Measurements from ENCODE around the gene DOCK3. TPM values are rescaled to one million over a fixed set of nuclear protein-coding genes. Genes with fewer than 3 reads are reported as not detected.
A peak's percentile ranks its signal among the peaks of the same experiment; 100 is the strongest.

Gene DOCK3
- total and polyA plus RNA-seq, 2 donors = 0.66 to 1.7 TPM

- Histone ChIP-seq H3K4me3 (ENCODE audit: low read depth, low read length) (no peak overlapping the region), H3K4me1 (ENCODE audit: insufficient read depth) (no peaks in the 10 kb centered on the region), H3K27ac (ENCODE audit: low read depth) (no peak overlapping the region), H3K36me3 (ENCODE audit: insufficient read depth) (no peaks in the 10 kb centered on the region)
- DNase-seq (ENCODE audit: extremely low spot score) = no peak
- 72% methylated on average over 1 of the region's 1 CpG for WGBS
Observed at GRCh38 chr3:51337666-51338065, 662.9 kb downstream of the DOCK3 start.

GRCh38 chr3:51338632-51339031, 663.9 kb downstream of the DOCK3 start:
- 81% methylated on average over 3 of the region's 3 CpGs for WGBS
- no peak overlapping the region for H3K27ac ChIP-seq (ENCODE audit: low read depth)
- DNase-seq (ENCODE audit: extremely low spot score) = no peak
- H3K4me1 ChIP-seq (ENCODE audit: insufficient read depth) = no peaks in the 10 kb centered on the region
- H3K36me3 ChIP-seq (ENCODE audit: insufficient read depth) = no peaks in the 10 kb centered on the region
- H3K4me3 ChIP-seq (ENCODE audit: low read depth, low read length) = no peak overlapping the region

GRCh38 chr3:51340013-51340829, 665.5 kb downstream of the DOCK3 start:
- WGBS = 42% methylated on average over 4 of the region's 4 CpGs

GRCh38 chr3:51340989-51341636, 666.4 kb downstream of the DOCK3 start:
- Histone ChIP-seq H3K36me3 (ENCODE audit: insufficient read depth) (no peaks in the 10 kb centered on the region), H3K4me1 (ENCODE audit: insufficient read depth) (no peaks in the 10 kb centered on the region), H3K27ac (ENCODE audit: low read depth) (no peak overlapping the region), H3K4me3 (ENCODE audit: low read depth, low read length) (no peak overlapping the region)
- 82% methylated on average over 8 of the region's 8 CpGs for WGBS
- DNase-seq (ENCODE audit: extremely low spot score) = no peak

More at GRCh38 chr3:51340013-51340829, 665.5 kb downstream of the DOCK3 start:
- no peaks in the 10 kb centered on the region for H3K4me1 ChIP-seq (ENCODE audit: insufficient read depth)
- H3K4me3 ChIP-seq (ENCODE audit: low read depth, low read length) = no peak overlapping the region
- no peak for DNase-seq (ENCODE audit: extremely low spot score)
- H3K27ac ChIP-seq (ENCODE audit: low read depth) = no peak overlapping the region
- no peaks in the 10 kb centered on the region for H3K36me3 ChIP-seq (ENCODE audit: insufficient read depth)

GRCh38 chr3:51343918-51344687, 669.4 kb downstream of the DOCK3 start:
- H3K27ac ChIP-seq (ENCODE audit: low read depth) = no peak overlapping the region
- H3K4me1 ChIP-seq (ENCODE audit: insufficient read depth) = no peaks in the 10 kb centered on the region
- WGBS = 76% methylated on average over 7 of the region's 7 CpGs
- H3K4me3 ChIP-seq (ENCODE audit: low read depth, low read length) = no peak overlapping the region
- no peak for DNase-seq (ENCODE audit: extremely low spot score)
- H3K36me3 ChIP-seq (ENCODE audit: insufficient read depth) = no peaks in the 10 kb centered on the region

GRCh38 chr3:51350751-51351150, 676.0 kb downstream of the DOCK3 start:
- Histone ChIP-seq H3K4me3 (ENCODE audit: low read depth, low read length) (no peak overlapping the region), H3K27ac (ENCODE audit: low read depth) (no peak overlapping the region), H3K36me3 (ENCODE audit: insufficient read depth) (no peaks in the 10 kb centered on the region), H3K4me1 (ENCODE audit: insufficient read depth) (no peaks in the 10 kb centered on the region)
- 100% methylated on average over 1 of the region's 1 CpG for WGBS
- DNase-seq (ENCODE audit: extremely low spot score) = no peak

- 84% methylated on average over 4 of the region's 4 CpGs for WGBS
- no peaks in the 10 kb centered on the region for H3K36me3 ChIP-seq (ENCODE audit: insufficient read depth)
- no peak overlapping the region for H3K4me3 ChIP-seq (ENCODE audit: low read depth, low read length)
- no peaks in the 10 kb centered on the region for H3K4me1 ChIP-seq (ENCODE audit: insufficient read depth)
- DNase-seq (ENCODE audit: extremely low spot score) = no peak
- H3K27ac ChIP-seq (ENCODE audit: low read depth) = no peak overlapping the region
Observed at GRCh38 chr3:51353131-51353530, 678.4 kb downstream of the DOCK3 start.

GRCh38 chr3:51353691-51354090, 679.0 kb downstream of the DOCK3 start:
- 80% methylated on average over 1 of the region's 1 CpG for WGBS
- H3K4me3 ChIP-seq (ENCODE audit: low read depth, low read length) = no peak overlapping the region
- no peaks in the 10 kb centered on the region for H3K36me3 ChIP-seq (ENCODE audit: insufficient read depth)

GRCh38 chr3:51354172-51354571, 679.4 kb downstream of the DOCK3 start:
- Histone ChIP-seq H3K4me1 (ENCODE audit: insufficient read depth) (no peaks in the 10 kb centered on the region), H3K27ac (ENCODE audit: low read depth) (no peak overlapping the region), H3K4me3 (ENCODE audit: low read depth, low read length) (no peak overlapping the region), H3K36me3 (ENCODE audit: insufficient read depth) (no peaks in the 10 kb centered on the region)
- no peak for DNase-seq (ENCODE audit: extremely low spot score)
- 87% methylated on average over 2 of the region's 2 CpGs for WGBS

More at GRCh38 chr3:51353691-51354090, 679.0 kb downstream of the DOCK3 start:
- Histone ChIP-seq H3K4me1 (ENCODE audit: insufficient read depth) (no peaks in the 10 kb centered on the region), H3K27ac (ENCODE audit: low read depth) (no peak overlapping the region)
- no peak for DNase-seq (ENCODE audit: extremely low spot score)

- no peaks in the 10 kb centered on the region for H3K36me3 ChIP-seq (ENCODE audit: insufficient read depth)
- DNase-seq (ENCODE audit: extremely low spot score) = no peak
- WGBS = 83% methylated on average over 9 of the region's 9 CpGs
Observed at GRCh38 chr3:51354731-51355615, 680.2 kb downstream of the DOCK3 start.

GRCh38 chr3:51355891-51356578, 681.3 kb downstream of the DOCK3 start:
- DNase-seq (ENCODE audit: extremely low spot score) = no peak
- no peak overlapping the region for H3K4me3 ChIP-seq (ENCODE audit: low read depth, low read length)
- H3K36me3 ChIP-seq (ENCODE audit: insufficient read depth) = no peaks in the 10 kb centered on the region
- no peaks in the 10 kb centered on the region for H3K4me1 ChIP-seq (ENCODE audit: insufficient read depth)
- WGBS = 72% methylated on average over 8 of the region's 8 CpGs
- peak overlapping the region; percentile 3 for H3K27ac ChIP-seq (ENCODE audit: low read depth)

More at GRCh38 chr3:51354731-51355615, 680.2 kb downstream of the DOCK3 start:
- Histone ChIP-seq H3K4me1 (ENCODE audit: insufficient read depth) (no peaks in the 10 kb centered on the region), H3K27ac (ENCODE audit: low read depth) (no peak overlapping the region), H3K4me3 (ENCODE audit: low read depth, low read length) (no peak overlapping the region)

- H3K4me1 ChIP-seq (ENCODE audit: insufficient read depth) = no peaks in the 10 kb centered on the region
- 52% methylated on average over 4 of the region's 4 CpGs for WGBS
- DNase-seq (ENCODE audit: extremely low spot score) = no peak
- no peak overlapping the region for H3K27ac ChIP-seq (ENCODE audit: low read depth)
- no peaks in the 10 kb centered on the region for H3K36me3 ChIP-seq (ENCODE audit: insufficient read depth)
- H3K4me3 ChIP-seq (ENCODE audit: low read depth, low read length) = no peak overlapping the region
Observed at GRCh38 chr3:51357856-51358255, 683.1 kb downstream of the DOCK3 start.

Measured in urinary bladder (tissue), 4 donors.